Measurements from ENCODE around the gene SLC41A2. TPM values are rescaled to one million over a fixed set of nuclear protein-coding genes. Genes with fewer than 3 reads are reported as not detected.
A peak's percentile ranks its signal among the peaks of the same experiment; 100 is the strongest.

SLC41A2 gene
- total RNA-seq, 2 donors from 2014 or later: 15.7 to 22.3 TPM

DNA sequence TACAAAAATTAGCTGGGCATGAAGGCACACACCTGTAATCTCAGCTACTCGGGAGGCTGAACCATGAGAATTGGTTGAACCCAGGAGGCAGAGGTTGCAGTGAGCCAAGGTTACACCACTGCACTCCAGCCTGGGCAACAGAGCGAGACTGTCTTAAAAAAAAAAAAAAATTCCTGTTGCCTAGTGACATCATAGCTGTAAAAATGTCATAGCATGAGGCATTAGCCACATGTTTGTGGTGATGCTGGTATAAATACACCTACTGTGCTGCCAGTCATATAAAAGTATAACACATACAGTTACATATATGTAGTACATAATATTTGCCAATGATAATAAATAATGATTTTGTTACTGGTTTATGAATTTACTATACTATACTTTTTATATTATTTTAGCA, 22.2 kb downstream of the SLC41A2 start:
- Mint-ChIP-seq H3K36me3 (ENCODE audit: insufficient read depth in 2 of 2) (no peaks in the 10 kb centered on the region), H3K4me1 (ENCODE audit: low read depth) (peaks cover 7% of the 10 kb centered on the region), H3K4me3 (no peak overlapping the region), H3K9me3 (no peaks in the 10 kb centered on the region), H3K27me3 (ENCODE audit: low read depth) (peaks cover 10% of the 10 kb centered on the region), H3K27ac (no peak overlapping the region)
- DNase-seq (no peak), ATAC-seq (replicated peaks in 1 of 2) (peak; percentile 31 to 44)

DNA sequence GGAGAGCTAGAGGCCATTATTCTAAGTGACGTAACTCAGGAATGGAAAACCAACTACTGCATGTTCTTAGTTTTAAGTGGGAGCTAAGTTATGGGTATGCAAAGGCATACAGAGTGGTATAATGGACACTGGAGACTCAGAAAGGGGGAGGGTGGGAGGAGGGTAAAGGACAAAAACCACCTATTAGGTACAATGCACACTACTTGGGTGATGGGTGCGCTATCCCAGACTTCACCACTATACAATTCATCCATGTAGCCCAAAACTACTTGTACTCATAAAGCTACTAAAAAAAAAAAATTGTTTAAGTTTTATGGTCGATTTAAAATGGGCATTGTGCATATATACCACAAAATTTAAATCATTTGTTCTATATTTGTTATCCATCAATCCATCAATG, 24.3 kb downstream of the SLC41A2 start:
- Mint-ChIP-seq H3K4me3 (no peak overlapping the region), H3K36me3 (ENCODE audit: insufficient read depth in 2 of 2) (no peaks in the 10 kb centered on the region), H3K9me3 (no peaks in the 10 kb centered on the region), H3K27me3 (ENCODE audit: low read depth) (peaks cover 10% of the 10 kb centered on the region), H3K4me1 (ENCODE audit: low read depth) (peaks cover 24% of the 10 kb centered on the region), H3K27ac (no peak overlapping the region)
- ATAC-seq (replicated peaks in 1 of 2) (no peak), DNase-seq (no peak)

DNA sequence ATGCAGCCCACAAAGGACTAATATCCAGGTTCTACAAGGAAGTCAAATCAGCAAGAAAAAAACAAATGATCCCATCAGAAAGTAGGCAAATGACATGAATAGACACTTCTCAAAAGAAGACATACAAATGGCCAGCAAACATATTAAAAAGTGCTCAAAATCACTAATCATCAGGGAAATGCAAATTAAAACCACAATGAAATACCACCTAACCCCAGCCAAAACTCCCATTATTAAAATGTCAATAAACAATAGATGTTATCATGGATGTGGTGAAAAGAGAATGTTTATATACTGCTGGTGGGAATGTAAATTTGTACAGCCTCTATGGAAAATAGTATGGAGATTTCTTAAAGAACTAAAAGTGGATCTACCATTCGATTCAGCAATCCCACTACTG, 25.0 kb downstream of the SLC41A2 start:
- H3K9me3 Mint-ChIP-seq: no peaks in the 10 kb centered on the region

DNA sequence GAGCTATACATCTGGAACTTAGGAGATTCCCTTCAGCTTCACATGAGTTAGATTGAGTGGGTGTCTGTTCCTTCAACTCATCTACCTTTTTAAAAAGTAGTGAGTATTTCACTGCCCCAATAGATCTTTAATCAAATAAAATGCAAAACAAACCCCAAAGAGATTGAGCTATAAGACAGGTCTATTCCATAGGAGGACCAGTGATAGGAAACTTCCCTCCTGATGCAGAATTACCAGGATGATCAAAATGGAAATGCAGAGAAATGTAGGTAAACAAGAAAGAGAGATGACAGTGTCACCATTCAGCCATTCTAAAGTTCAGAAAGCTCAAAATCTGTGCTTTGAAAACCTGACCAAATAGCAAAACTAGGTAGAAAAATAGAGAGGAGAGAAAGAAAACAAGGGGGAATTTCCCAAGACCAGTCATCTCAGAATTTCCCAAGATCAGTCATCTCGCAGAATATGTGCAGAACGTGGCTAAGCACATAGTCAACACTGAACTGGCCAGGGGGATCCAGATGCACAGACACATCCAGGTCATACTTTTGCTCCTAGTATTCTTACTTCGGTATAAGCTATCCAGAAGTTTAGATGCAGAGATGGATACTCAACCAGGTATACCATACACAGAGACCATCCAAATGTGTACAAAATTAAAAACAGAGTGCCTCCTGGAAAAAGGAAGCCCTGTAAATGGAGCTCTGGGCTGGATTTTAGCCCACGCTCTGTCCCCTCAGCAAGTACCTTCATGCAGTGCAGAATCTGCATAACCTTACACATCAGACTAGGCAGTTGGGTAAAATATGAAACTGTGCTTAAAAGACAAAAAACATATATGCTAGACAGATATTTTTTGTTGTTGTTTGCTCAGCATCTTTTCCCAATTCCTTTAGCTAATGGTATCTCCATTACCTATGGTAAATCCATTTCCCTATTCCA, 27.4 kb downstream of the SLC41A2 start:
- Mint-ChIP-seq H3K9me3 (no peaks in the 10 kb centered on the region), H3K4me1 (ENCODE audit: low read depth) (peaks cover 24% of the 10 kb centered on the region), H3K4me3 (peak overlapping the region; percentile 38 to 74), H3K27me3 (ENCODE audit: low read depth) (no peaks in the 10 kb centered on the region), H3K27ac (peak overlapping the region; percentile 61), H3K36me3 (ENCODE audit: insufficient read depth in 2 of 2) (no peaks in the 10 kb centered on the region)
- DNase-seq: peak; percentile 67 to 69
- ATAC-seq (replicated peaks in 1 of 2): peak; percentile 99

More for the DNA sequence above, 25.0 kb downstream of the SLC41A2 start:
- no peak for ATAC-seq (replicated peaks in 1 of 2)
- Mint-ChIP-seq H3K36me3 (ENCODE audit: insufficient read depth in 2 of 2) (no peaks in the 10 kb centered on the region), H3K27me3 (ENCODE audit: low read depth) (peaks cover 5% of the 10 kb centered on the region), H3K4me3 (no peak overlapping the region), H3K4me1 (ENCODE audit: low read depth) (peaks cover 24% of the 10 kb centered on the region), H3K27ac (no peak overlapping the region)
- no peak for DNase-seq

DNA sequence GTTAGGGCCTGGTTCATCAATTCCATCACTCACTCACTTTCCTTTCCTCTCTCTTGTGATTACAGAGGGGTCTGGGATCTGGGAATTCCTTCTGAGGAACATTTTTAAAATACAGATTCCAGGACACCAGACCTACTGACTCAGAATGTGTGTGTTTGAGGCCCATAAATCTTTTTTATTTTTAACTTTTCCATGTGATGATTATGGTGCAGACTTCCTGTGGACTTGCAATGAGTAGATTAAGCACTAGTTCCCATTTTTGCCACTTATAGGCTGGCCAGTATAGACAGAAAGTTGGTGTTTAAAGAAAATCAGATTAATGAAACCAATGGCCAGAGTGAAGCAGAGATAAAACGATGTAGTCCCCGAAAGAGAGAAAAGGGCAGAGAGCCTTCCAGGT, 28.1 kb downstream of the SLC41A2 start:
- DNase-seq (no peak), ATAC-seq (replicated peaks in 1 of 2) (no peak)
- Mint-ChIP-seq H3K27me3 (ENCODE audit: low read depth) (no peaks in the 10 kb centered on the region), H3K4me1 (ENCODE audit: low read depth) (peaks cover 24% of the 10 kb centered on the region), H3K36me3 (ENCODE audit: insufficient read depth in 2 of 2) (no peaks in the 10 kb centered on the region), H3K27ac (peak overlapping the region; percentile 61), H3K9me3 (no peaks in the 10 kb centered on the region), H3K4me3 (peak overlapping the region; percentile 38 to 74)

DNA sequence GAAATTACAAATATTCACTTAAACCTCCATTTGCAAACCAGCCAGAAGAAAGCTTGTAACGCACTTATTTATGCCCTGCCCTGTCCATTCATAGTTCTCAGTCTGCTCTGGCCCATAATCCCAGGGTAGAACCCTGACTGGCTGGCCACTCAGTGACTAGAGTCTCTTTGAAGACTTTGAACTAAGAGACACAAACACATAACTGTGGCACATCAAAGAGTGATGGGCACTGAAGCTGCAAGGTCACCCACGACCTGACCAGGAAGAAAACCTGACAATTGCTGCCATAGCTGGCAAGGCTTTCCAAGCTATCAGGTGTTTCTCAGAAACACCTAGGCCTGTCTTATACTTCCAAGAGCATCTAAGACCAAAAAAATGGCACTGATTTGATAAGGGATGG, 28.7 kb downstream of the SLC41A2 start:
- Mint-ChIP-seq H3K27me3 (ENCODE audit: low read depth) (no peaks in the 10 kb centered on the region), H3K9me3 (no peaks in the 10 kb centered on the region), H3K4me3 (peak overlapping the region in 1 of 2 donors; percentile 74), H3K4me1 (ENCODE audit: low read depth) (peaks cover 24% of the 10 kb centered on the region), H3K36me3 (ENCODE audit: insufficient read depth in 2 of 2) (no peaks in the 10 kb centered on the region), H3K27ac (no peak overlapping the region)
- DNase-seq: no peak
- no peak for ATAC-seq (replicated peaks in 1 of 2)

DNA sequence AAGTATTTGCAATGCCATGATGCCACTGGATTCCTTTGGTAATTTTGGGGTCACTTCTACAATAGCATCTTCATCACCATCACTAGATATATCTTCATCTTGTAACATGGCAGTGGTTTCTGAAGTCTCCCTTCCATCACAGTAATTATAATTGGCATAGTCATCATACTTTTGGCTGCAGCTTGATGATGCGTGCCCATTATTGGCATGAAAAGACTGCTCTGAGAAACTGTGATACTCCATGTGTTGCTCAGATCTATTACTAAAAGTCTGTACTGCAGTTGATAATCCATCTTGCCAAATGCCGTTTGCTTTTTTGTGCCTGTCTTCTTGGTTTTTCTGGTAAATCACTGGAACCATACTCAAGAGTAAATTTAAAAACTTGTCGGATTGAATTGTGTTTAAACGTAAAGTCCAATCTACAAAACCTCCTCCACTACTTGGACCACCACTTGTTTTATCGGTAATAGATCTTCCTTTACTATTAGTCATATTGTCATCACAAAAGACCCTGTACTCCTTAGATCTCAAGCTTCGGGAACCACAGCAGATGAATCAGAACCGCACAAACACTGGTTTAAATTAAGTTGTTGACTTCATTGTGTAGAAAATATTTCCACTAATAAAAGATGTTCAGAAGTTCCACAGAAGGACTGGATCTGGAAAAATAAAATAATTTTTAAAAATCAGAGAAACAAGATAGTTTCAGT, 29.9 kb downstream of the SLC41A2 start:
- Mint-ChIP-seq H3K27ac (no peak overlapping the region), H3K4me3 (no peak overlapping the region), H3K9me3 (no peaks in the 10 kb centered on the region), H3K27me3 (ENCODE audit: low read depth) (no peaks in the 10 kb centered on the region), H3K4me1 (ENCODE audit: low read depth) (peaks cover 24% of the 10 kb centered on the region), H3K36me3 (ENCODE audit: insufficient read depth in 2 of 2) (no peaks in the 10 kb centered on the region)
- no peak for DNase-seq
- no peak for ATAC-seq (replicated peaks in 1 of 2)

DNA sequence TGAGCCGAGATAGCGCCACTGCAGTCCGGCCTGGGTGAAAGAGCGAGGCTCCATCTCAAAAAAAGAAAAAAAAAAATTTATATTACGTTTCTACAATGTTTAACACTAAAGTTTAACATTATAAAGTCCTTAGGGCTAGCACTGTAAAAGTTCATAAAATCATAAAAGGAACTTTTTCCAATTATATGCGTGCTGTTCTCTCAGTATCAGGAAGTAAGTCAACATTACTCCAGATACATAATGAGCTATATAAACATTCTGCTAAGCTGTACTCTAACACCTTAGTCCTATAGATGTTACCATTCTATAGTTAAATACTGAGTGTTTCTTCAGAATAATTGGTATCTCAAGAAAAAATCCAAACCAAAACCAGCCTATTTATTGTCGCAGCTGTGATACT, 32.6 kb downstream of the SLC41A2 start:
- Mint-ChIP-seq H3K4me1 (ENCODE audit: low read depth) (peaks cover 13% of the 10 kb centered on the region), H3K9me3 (peaks cover 0 to 6% of the 10 kb centered on the region in 2 donors), H3K4me3 (no peak overlapping the region), H3K36me3 (ENCODE audit: insufficient read depth in 2 of 2) (peaks cover 2 to 17% of the 10 kb centered on the region in 2 donors), H3K27me3 (ENCODE audit: low read depth) (no peaks in the 10 kb centered on the region), H3K27ac (no peak overlapping the region)
- DNase-seq: no peak
- no peak for ATAC-seq (replicated peaks in 1 of 2)

DNA sequence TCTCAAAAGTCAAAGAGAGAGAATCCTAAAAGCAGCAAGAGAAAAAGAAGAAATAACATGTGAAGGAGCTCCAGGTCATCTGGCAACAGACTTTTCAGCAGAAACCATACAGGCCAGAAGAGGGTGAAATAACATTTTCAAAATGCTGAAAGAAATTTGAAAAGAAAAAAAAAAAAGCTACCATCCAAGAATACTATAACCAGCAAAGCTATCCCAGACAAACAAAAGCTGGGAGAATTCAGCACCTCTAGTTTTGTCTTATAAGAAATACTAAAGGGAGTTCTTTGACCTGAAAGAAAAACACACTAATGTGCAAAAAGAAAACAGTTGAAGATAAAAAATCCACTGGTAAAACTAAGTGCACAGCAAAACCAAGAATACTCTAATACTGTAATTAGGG, 36.8 kb downstream of the SLC41A2 start:
- Mint-ChIP-seq H3K4me3 (no peak overlapping the region), H3K4me1 (ENCODE audit: low read depth) (no peaks in the 10 kb centered on the region), H3K36me3 (ENCODE audit: insufficient read depth in 2 of 2) (peaks cover 4 to 19% of the 10 kb centered on the region in 2 donors), H3K9me3 (peaks cover 0 to 7% of the 10 kb centered on the region in 2 donors), H3K27me3 (ENCODE audit: low read depth) (no peaks in the 10 kb centered on the region), H3K27ac (no peak overlapping the region)
- DNase-seq: no peak
- ATAC-seq (replicated peaks in 1 of 2): no peak

DNA sequence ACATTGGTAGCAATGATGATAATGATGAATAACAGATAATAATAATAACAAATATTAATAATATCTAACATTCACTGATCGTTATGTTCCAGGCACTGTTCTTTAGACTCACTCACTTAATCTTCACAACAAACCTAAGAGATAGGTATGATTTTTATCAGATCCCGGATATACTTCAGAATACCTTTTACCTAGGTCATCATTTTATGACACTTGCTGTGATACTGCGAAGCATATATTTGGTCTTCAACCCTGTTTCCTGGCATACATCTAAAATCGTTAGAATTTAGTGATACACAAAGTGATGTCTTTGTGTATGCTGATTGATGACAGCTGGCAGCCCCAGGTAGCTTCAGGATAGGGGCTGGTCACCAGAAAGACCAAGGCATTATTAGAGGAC, 46.1 kb downstream of the SLC41A2 start:
- ATAC-seq (replicated peaks in 1 of 2) (no peak), DNase-seq (no peak)
- no peaks in the 10 kb centered on the region for H3K36me3 Mint-ChIP-seq (ENCODE audit: insufficient read depth in 2 of 2)
- no peaks in the 10 kb centered on the region for H3K9me3 Mint-ChIP-seq
- no peak overlapping the region for H3K4me3 Mint-ChIP-seq
- no peaks in the 10 kb centered on the region for H3K27me3 Mint-ChIP-seq (ENCODE audit: low read depth)
- H3K4me1 Mint-ChIP-seq (ENCODE audit: low read depth): no peaks in the 10 kb centered on the region
- no peak overlapping the region for H3K27ac Mint-ChIP-seq

DNA sequence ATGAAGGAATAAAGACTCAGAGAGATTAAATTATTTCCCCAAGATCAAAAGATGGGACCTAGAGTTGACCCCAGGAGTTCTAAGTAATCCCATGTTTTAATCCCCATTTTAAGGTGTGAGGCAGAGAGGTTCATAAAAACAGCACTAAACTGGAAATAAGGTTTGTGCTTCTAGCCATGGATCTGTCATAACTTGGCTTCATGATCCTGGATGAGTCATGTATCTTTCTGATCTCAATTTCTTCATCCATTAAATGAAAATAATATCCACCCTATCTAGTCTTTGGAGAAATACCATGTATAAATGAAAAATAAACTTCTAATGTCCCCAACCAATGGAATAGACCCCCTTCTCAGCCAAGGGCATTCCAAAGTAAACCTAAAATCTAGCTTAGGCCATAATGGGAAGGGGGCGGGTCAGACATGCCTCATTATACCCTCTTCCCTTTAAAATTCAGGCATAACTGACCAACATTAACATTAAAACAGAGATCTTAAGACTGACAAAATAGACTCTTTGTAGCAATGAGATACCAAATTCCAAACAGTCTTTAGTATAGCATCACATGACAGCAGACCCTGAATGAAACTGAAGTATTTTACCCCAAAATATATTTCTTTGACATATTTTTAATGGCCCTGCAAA, 47.8 kb downstream of the SLC41A2 start:
- Mint-ChIP-seq H3K4me1 (ENCODE audit: low read depth) (no peaks in the 10 kb centered on the region), H3K9me3 (no peaks in the 10 kb centered on the region), H3K27me3 (ENCODE audit: low read depth) (no peaks in the 10 kb centered on the region), H3K27ac (no peak overlapping the region), H3K4me3 (no peak overlapping the region), H3K36me3 (ENCODE audit: insufficient read depth in 2 of 2) (no peaks in the 10 kb centered on the region)
- DNase-seq (no peak), ATAC-seq (replicated peaks in 1 of 2) (no peak)

DNA sequence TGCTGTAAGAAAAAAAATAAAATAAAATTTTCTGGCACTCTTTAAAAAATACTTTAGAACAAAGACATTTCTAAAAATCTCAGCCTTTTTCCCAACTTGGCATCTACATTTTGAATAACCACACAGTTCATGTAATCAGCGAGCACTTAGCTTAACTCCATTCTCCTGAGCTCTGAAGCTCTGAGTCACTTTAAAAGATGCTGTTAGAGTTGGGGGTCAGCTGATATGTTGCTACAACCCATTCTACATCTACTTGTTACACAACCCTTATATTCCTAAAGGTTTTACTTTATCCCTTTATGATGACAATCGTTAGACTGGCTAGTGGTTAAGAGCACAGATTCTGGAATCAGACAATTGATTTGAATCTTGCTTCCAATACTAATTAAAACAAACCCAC, 48.3 kb downstream of the SLC41A2 start:
- no peaks in the 10 kb centered on the region for H3K36me3 Mint-ChIP-seq (ENCODE audit: insufficient read depth in 2 of 2)
- H3K9me3 Mint-ChIP-seq: no peaks in the 10 kb centered on the region
- H3K27me3 Mint-ChIP-seq (ENCODE audit: low read depth): no peaks in the 10 kb centered on the region
- no peak for ATAC-seq (replicated peaks in 1 of 2)
- H3K27ac Mint-ChIP-seq: no peak overlapping the region
- no peaks in the 10 kb centered on the region for H3K4me1 Mint-ChIP-seq (ENCODE audit: low read depth)
- no peak for DNase-seq
- H3K4me3 Mint-ChIP-seq: no peak overlapping the region
